Hypothalamus (tissue), 51 donors: ENCODE results near the gene TPST2.

Source experiments
- DNase-seq, 51 donors: peaks; one replicate each; lab custom pipeline; 2025; lab: John Stamatoyannopoulos, UW

The TPST2 gene

DNA sequence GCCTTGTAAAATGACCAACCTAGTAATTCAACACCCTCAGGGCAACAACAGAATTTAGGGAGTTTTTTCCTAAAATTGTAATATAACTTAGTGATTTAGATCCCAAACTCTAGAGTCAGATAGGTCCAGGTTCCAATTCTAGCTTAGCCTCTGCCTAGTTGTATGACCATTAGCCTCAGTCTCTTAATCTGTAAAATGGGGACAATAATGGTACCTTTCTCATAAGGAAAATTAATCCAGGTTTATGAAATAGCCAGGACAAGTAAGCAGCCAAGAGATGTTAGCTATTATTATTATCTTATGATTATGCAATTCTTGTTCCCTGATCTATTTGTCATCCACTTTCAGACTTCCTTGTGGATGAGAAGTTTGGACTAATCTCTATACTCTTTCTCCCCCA, 81.8 kb downstream of the TPST2 start:
- DNase-seq, result no peak

DNA sequence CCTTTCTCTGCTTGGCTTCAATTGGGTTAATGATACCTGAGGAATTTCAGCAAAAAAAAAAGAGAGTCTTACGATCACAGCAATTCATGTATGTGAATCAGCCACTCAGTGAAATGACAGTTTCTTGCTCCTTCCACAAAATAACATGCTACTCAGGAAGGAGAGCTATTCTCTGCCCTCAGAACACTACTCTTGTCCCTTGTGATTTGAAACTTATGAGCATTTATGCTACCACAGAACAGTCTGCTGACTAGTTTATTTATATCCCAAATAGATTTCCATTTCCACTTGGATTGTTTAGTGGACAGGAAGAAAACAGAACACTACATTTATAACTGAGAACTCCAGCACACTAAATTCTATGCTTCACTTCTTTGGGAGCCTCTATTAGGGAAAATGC, 86.2 kb downstream of the TPST2 start:
- DNase-seq, result no peak

DNA sequence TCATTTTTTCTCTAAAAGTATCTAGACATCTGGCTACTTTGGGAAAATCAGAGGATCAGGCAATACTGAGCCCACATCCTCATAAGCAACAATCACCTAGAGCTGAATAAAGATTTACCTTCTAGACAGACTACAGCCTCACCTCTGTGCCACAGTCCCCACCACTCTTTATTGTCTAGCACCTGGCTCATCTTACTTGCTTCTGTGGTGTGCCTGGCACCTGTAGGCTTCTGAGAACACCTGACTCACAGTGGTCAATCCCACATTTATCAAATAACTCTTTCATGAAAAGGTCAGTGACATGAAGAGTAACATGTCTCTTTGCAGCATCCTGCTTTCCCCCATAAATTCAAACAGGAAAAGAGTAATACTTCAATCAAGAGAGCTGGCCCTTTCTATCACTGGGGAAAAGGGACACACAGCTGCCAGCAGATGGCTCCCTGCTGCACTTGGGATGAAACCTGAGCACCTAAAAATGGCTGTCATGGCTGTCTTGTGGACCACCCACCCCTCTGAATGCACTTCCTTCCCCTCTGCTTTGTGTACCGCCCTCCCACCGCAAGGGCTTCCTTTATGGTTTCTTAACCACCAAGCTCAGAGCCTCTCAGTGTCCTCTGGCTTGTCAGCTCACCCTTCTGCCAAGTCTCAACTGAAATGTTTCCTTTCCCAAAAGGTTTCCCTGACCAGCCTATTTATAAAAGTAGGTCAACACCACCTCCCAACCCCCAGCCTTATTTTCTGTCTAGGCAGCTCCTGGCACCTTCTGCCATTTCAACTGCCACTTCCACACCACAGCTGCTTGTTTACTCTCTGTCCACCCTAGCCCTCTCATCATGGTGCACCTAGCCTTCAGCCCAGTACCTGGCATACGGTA, 87.0 kb downstream of the TPST2 start:
- peak in 31 of 51 donors; percentile 3 to 68 (median 37) for DNase-seq

DNA sequence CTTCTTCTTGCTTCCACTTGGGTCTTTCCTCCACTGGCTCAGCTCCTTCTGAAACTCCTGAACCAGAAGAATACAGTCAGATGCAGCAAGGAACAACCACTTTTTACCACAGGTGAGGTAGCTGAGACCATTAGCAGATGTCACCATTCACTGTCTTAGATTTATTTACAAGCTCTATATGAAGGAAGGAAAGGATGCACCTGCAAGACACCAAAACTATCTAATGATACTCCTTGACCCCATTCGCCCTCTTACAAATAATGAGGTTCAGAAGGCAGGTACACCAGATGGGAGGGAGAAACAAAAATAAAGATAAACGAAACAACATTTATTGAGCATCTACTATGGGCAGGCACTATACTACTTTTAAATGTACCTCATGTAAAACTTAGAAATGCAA, 87.9 kb downstream of the TPST2 start:
- no peak for DNase-seq

DNA sequence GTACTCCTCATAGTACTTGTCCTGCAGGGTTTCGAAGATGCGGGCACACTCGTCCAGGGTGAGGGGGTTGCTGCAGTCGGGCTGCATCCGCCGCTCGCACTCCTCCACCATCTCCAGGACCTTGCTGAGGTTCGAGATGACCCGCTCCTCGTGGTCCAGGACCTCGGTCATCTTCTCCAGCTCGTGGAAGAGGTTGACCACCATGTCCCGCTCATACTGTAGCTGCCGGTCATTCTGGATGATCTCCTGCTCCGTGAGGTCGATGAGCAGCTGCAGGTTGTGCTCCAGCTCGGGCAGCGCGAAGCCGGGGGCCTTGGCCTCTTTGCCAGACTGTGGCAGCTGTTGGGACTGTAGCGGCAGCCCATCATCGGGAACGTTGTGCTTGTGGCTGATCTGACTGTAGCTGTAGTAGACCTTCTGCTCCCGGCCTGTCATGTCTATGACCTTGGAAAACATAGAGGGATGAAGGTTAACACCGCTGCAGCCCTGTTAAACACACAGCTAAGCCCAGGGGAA, 90.7 kb downstream of the TPST2 start:
- no peak for DNase-seq

DNA sequence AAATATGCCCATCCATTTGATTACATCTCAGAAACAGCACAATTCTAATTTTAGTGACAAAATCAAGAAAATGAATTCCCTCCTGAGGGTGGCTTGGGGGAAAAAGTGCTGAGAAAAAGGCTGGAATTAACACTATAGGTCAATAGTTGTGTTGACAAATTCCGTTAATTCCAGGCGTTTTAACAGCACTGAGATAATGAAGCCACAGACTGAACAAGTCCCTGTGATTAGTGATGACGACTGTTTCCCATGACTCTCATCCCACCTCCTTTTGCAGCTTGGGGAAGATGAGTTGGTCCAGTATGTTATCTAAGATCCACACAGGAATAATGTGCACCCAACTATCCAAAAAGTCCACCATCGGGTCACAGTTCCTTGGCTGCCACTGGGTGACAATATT, 93.5 kb downstream of the TPST2 start:
- no peak for DNase-seq

DNA sequence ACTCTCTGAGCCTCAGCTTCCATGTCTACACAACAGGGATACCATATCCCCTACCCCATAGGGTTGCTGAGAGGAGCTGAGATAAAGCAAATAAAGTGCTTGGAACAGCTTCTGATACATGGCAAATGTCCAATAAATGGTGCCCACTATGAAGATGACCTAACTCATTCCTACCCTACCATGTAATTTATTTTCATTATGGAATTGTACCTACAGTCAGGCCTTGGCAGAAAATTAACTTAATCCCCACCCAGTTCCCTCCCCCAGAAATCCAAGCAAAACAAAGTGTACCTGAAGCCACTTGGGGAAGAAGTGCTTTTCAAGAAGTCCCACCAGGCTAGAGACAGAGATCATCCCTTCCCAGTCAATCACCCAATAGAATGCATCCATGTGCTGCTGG, 95.4 kb downstream of the TPST2 start:
- DNase-seq, result no peak

DNA sequence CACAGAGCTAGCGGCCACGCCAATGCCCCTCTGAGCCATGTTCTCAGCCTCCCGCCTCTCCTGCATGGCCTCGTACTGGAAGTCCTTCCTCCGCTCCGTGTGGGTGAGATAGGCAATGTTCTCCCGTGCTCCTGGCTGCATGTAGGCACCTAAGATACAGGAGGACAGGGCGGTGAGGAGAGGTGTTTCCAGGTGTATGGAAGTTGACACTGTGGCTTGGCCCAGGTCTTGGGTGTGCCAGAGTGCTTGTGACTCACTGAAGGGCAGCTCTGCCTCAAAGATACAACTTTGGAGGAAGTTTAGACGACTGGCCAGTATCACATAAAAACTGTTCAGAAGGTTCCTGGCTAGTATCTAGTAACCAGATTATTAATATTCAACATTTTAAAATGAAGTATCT, 97.7 kb downstream of the TPST2 start:
- no peak for DNase-seq

DNA sequence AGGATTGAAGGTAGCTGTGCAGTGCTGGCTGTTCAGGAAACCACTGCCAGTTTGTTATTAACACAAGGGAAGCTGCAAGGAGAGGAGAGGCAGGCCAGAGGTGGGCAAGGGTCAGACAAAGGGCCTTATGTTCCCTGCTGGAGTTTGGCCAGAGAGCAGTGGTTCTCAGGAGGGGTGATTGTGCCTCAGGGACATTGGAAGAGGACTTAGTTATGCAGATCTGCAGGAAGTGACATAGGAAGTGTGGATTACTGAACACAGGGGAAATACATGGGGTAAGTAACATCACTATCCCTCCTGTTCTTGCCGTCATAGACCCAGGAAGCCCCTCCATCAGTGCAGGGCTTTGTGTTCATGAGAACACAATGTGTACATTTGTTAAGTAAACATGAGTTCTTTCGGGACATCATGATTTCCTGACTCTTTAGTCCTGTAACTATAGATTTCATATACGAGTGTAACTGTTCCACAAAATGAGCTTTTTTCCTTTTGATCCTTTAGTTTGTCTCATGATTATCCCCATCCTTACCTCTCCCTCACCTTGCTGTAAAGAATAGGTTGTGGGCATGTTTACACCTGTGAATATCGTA, 100.4 kb downstream of the TPST2 start:
- DNase-seq, result no peak

DNA sequence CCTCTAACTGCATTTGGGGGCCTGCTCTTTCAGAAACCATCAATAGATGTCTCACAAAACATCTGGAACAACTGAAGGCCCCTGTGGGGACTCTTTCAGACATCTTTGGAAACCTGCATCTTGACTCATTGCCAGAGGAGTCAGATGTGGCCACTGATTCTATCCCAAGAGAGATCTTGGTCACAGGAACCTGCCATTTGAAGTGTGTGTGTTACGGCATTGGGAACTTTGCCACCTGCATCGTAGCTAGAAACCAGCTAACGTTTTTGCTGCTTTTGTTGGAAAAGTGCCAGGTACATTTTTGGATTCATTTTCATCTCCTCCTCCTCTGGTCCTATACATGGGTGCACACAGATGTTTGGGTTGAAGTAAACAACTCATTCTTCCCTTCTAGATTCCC, 101.9 kb downstream of the TPST2 start:
- no peak for DNase-seq

DNA sequence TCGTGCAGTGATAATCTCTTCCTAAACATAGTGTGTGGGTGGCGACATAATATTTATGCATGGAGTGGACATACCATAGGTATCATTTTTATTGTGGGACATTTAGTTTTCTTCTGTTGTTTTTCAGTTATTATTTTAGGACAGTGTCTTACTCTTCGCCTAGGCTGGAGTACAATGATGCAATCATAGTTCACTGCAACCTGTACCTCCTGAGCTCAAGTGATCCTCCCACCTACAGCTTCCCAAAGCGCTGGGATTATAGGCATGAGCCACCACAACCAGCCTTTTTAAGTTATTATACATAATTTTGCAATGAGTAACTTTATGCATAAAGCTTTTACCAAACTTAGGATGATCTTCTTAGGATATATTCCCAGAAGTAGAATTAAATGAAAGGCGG, 103.5 kb downstream of the TPST2 start:
- no peak for DNase-seq

DNA sequence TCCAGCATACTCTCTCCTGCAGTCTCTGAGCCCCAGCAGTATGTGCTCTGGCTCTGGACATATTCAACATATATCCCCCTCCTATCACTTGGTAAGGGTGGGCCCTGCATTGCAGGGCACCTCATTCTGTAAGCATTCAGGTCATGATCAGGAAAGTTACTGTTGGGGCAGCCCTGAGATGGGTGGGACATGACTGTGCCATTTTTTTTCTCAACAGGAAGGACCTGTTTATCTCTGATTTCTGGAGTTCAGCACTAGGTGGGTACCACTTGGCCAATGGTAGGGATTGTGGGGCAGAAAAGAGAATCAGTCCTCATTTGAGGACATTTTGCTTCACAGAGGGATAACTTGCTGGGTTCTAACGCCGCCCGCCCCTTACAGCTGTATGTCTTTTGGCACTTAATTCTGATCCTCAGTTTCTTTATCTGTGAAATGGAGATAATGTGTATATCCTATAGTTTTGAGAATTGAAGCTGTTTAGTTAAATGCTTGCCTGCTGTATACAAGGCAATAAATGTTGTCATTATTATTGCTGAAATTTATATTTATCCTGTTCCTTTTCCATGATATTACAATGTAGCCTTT, 104.0 kb downstream of the TPST2 start:
- DNase-seq, result no peak

DNA sequence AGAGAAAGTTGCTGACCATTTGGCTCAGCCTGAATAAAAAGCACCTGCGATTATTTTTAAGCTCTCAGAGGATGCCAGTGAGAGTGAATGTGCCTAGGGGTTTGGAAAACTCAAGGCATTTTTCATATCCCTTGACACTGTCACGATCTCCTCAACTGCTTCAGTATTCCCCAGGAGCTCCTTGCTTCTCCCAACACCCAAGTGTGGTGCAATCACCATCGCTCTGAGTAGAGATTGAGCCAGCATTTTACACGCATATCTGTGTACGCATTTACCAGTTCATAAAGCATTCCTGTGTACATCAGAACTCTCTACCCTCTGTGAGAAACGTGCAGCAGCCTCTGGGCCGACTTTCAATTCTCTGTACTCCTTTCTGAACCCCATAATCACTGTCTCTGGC, 104.9 kb downstream of the TPST2 start:
- DNase-seq, result no peak

DNA sequence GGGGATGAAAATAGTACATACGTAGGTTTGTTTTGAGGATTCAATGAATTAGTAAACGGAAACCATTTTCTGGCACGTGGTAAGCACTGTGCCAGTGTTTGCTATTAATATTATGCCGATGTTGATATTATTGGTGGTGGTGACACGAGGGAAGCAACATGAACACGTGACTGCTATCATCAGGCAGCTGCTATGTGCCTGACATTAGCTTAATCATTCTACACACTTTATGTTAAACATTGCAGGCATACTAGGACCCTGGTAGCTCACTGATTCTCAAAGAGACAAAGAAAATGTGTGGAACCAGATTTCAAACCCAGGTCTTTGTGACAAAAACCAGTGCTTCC, 105.6 kb downstream of the TPST2 start:
- DNase-seq, result no peak

DNA sequence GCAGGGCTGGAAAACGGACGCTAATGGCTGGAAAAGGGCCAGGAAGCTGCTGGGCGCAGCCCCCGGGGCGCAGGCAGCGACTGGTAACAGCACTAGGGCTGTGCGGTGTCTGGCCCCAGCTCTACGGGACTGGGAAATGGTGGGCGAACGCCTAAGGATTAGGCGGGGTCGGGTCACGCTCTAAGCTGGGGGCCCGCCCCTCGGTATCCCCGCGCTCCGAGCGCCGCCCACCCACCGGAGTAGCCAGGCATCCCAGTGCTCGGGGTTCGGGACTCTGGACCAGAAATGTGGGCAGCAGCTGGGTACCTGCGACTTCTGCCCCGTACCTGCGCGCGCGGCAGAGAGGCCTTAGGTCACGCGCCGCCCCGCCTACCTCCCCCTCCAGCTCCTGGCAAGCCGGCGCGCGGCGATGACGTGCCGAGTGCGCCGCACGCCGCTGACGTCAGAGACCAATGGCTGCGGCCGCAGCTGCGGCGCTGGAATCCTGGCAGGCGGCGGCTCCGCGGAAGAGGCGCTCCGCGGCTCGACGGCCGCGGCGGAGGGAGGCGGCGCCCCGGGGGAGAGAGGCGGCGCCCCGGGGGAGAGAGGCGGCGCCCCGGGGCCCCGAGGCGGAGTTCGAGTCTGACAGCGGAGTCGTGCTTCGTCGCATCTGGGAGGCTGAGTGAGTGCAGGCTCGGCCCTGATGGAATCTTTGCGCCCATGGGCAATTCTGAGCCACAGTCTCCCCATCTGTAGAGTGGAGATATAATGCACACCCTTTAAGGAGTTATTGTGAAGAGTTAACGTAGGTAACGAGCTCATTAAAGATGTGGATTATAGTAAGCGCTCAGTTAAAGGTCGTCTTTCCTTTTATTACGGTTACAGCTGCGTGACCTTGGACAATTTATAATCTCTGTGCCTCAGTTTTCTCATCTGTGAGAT, 106.2 kb downstream of the TPST2 start, which contains the start of the genes HPS4 and SRRD:
HPS4 (minus strand) TSS at position 345 of the 921 bp plus-strand sequence. CDS start 2,021 bp downstream, outside the sequence.
SRRD (plus strand) TSS at position 439 of the 921 bp plus-strand sequence; CDS start at position 453, 14 bp downstream.
- DNase-seq, result peak in 50 of 51 donors; percentile 42 to 89 (median 75)

DNA sequence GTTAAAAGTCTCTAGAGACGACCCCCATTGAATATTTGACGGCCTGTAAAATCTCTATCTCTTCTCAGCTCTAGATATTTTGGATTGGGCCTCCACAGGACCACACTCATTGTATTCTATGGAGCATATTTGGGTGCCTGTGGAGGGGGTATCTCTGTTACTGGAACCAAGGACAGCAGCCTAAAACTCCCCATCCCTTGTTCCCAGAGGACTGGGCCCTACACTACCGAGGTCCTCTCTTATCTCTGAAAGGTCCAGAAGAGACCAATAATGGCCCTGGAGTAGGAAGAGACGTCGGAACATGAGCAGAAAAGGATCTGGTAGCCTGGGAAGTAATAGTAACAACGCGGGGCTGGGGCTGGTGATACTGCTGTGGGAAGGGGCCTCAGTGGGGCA, 106.9 kb downstream of the TPST2 start:
- DNase-seq, result no peak

DNA sequence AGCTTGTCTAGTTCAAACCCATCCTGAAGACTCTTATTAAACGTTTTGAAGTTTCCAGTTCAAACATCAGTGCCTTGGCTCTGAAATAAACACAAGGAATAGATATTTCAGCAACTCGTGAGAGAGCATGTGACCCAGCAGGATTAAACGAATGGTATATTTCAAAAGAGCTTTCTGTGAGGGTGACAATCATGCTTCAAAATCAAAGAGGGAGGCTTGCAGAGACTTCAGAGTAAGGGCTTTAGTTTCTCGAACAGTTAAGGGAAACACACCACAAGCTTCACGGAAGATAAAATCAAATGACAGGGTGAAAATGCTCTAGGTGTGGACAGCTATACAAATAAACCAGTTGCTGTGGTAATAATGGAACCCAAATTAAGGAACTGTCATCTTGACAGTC, 107.8 kb downstream of the TPST2 start:
- DNase-seq, result no peak

DNA sequence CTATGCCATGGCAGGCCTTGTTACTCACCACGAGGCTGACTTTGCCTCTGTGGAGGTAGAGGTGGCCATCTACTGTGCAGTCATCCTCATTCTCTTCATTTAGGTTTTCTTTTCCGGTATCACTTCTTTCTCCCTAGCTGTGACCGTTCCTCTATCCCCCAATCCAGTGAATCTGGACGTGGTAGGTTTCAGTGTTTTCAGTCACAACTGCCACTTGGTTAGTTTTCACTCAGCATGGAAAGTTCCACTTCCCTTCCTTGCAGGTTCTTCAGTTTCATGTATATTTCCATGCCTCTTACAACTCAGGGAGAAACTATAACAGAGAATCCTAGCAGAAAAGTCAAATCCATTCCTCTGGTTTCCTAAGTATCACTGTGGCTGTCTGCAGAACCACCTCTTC, 108.2 kb downstream of the TPST2 start:
- no peak for DNase-seq

DNA sequence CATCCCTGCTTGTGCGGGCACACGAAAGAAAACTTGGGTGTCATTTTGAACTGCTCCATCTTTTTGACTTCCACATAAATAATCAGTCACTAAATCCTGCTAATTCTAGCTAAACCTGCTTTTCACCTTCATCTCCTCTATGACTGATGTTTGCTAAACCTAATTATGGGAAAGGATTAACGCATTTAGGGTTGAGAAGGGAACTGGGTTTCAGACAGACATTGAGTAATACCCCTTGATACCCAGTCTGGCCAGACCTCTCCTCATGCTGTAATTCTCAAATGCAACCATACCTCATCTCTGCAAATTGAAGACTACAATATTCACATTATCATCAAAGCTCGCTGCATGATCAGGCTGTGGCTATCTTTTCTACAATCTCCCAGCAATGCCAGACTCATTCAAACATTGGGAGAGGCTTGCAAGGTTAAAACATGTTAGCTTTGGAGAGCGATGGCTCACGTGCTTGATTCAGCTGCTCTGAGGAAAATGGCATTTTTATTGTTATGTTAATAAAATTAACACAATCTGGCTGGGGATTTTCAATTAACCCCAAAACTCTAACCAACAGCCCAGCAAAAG, 108.7 kb downstream of the TPST2 start:
- no peak for DNase-seq

DNA sequence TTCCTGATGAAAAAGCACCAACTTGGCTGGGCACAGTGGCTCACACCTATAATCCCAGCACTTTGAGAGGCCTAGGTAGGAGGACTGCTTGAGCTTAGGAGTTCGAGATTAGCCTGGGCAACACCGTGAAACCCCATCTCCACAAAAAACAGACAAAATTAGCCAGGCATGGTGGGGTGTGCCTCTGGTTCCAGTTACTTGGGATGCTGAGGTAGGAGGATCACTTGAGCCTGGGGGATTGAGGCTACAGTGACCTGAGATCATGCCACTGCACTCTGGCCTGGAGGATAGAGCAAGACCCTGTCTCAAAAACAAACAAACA, 109.4 kb downstream of the TPST2 start:
- DNase-seq, result no peak
